ENCODE measurements around the gene KIF23. TPM values are rescaled to one million over a fixed set of nuclear protein-coding genes. Genes with fewer than 3 reads are reported as not detected.

Gene KIF23
- total RNA-seq, 4 donors from 2014 or later: 2.7 to 8.5 (median 6.9) TPM

DNA sequence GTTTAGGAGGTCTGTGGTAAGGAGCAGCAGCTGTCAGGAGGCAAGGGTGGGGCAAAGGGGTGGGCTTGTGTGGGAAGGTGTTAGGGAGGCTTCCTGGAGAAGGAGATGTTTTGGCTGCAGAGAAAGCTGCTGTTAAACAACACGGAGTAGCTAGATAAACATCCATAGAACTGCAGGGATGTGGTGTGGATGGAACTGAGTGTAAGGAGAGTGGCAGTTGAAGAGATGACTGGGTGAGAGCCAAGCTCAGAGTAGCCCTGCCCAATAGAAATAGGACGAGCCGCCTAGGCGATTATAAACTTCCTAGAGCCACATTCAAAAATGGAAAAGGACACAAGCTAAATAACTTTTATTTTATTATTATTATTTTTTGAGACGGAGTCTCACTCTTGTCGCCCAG, 58.4 kb downstream of the KIF23 start:
- no peak for TF ChIP-seq POLR2AphosphoS5 (IDR thresholded peaks at IDR 0.05)
- TF ChIP-seq, protein P1, sequence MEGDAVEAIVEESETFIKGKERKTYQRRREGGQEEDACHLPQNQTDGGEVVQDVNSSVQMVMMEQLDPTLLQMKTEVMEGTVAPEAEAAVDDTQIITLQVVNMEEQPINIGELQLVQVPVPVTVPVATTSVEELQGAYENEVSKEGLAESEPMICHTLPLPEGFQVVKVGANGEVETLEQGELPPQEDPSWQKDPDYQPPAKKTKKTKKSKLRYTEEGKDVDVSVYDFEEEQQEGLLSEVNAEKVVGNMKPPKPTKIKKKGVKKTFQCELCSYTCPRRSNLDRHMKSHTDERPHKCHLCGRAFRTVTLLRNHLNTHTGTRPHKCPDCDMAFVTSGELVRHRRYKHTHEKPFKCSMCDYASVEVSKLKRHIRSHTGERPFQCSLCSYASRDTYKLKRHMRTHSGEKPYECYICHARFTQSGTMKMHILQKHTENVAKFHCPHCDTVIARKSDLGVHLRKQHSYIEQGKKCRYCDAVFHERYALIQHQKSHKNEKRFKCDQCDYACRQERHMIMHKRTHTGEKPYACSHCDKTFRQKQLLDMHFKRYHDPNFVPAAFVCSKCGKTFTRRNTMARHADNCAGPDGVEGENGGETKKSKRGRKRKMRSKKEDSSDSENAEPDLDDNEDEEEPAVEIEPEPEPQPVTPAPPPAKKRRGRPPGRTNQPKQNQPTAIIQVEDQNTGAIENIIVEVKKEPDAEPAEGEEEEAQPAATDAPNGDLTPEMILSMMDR (IDR thresholded peaks at IDR 0.05): no peak
- no peak for TF ChIP-seq POLR2A (IDR thresholded peaks at IDR 0.05)
- TF ChIP-seq EP300 (IDR thresholded peaks at IDR 0.05): no peak
- DNase-seq (ENCODE audit: low spot score in 2 of 2): peak in 1 of 2 donors; percentile 14
- Histone ChIP-seq H3K27me3 (no peaks in the 10 kb centered on the region), H3K27ac (no peak overlapping the region), H3K36me3 (no peaks in the 10 kb centered on the region), H3K4me3 (no peak overlapping the region), H3K9me3 (no peaks in the 10 kb centered on the region), H3K4me1 (peaks cover 11% of the 10 kb centered on the region)
- 82% methylated on average over 6 of the region's 6 CpGs for WGBS

DNA sequence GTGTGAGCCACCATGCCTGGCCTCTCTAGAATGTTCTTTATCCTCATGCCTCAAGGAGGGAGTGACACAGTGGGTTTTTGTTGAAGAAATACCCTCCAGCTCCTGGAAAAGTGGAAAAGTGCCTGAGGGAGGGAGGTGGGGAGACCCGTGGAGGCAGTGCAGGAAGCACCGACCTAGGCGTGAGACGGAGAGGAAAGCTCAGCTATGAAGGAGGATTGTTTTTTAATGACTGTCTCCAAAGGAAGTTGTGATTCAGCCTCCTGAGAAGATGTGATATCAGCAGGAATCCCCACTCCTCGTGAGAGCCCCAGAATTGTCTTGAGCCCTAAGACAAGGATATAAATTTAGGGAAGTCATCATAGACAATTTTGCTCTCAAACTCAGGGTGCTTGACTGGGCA, 60.1 kb downstream of the KIF23 start:
- Histone ChIP-seq H3K9me3 (no peaks in the 10 kb centered on the region), H3K27me3 (no peaks in the 10 kb centered on the region), H3K27ac (no peak overlapping the region), H3K36me3 (no peaks in the 10 kb centered on the region), H3K4me1 (no peaks in the 10 kb centered on the region), H3K4me3 (no peak overlapping the region)
- WGBS: 76% methylated on average over 5 of the region's 5 CpGs
- TF ChIP-seq POLR2AphosphoS5 (IDR thresholded peaks at IDR 0.05): no peak
- no peak for TF ChIP-seq POLR2A (IDR thresholded peaks at IDR 0.05)
- TF ChIP-seq EP300 (IDR thresholded peaks at IDR 0.05): no peak
- TF ChIP-seq, protein P1 (IDR thresholded peaks at IDR 0.05): no peak
- DNase-seq (ENCODE audit: low spot score in 2 of 2): peak in 1 of 2 donors; percentile 14

DNA sequence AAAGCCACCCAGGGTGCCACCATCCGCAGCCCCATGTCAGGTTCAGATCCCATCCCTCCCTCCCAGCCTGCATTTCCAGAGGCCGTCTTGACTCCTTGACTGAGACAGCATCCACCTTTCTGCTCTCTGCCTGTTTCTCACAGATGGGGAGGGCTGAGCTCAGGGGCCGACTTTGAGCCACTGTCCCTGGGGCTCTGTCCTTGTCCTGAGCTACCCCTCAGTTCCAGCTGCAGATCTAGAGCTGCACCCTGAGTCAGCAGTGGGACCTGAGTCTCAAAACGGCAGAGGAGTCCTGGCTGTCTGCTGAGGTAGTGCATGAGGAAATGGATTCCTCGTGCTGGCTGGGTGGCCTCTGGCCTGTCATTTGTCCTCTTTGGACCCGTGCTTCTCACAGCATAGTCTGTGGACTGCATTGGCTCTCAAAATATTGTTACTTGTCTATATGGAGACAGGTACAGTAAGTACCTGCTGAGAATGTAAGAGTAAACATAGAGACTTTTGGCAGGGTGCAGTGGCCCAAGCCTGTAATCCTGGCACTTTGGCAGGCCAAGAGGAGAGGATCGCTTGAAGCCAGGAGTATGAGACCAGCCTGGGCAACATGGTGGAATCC, 60.8 kb downstream of the KIF23 start:
- Histone ChIP-seq H3K36me3 (no peaks in the 10 kb centered on the region), H3K4me1 (no peaks in the 10 kb centered on the region), H3K9me3 (no peaks in the 10 kb centered on the region), H3K27me3 (no peaks in the 10 kb centered on the region), H3K4me3 (no peak overlapping the region), H3K27ac (no peak overlapping the region)
- WGBS: 79% methylated on average over 7 of the region's 7 CpGs
- TF ChIP-seq POLR2AphosphoS5 (IDR thresholded peaks at IDR 0.05) (no peak), POLR2A (IDR thresholded peaks at IDR 0.05) (no peak), EP300 (IDR thresholded peaks at IDR 0.05) (no peak)
- TF ChIP-seq, protein P1 (IDR thresholded peaks at IDR 0.05): no peak
- peak in 1 of 2 donors; percentile 47 for DNase-seq (ENCODE audit: low spot score in 2 of 2)

DNA sequence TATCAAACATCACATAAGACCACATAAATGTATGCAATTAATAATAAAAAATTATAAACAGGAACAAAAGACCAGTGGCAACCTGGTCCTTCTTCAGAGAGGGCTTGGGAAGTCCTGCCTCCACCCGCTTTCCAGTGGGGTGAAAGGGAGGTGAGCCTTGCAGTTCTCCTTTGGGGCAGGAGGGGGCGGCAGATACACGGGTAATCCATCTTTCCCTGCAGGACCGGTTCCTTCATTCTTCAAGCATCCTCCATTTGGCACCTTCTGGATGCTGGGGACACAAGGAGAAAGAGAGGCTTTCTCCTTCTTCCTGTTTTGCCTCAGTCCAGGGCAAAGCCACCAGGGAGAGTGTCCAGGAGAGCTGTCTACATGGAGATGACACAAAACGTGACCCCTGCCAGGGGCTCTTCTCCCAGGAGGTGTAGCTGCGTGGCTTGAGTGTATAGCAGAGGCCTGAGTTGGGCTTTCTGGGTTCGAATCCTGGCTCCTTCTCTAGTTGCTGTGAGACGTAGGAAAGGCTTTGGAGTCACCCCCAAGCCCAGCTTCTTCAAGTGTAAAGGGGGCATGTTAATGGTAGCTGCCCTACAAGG, 61.7 kb downstream of the KIF23 start:
- no peaks in the 10 kb centered on the region for H3K36me3 ChIP-seq
- no peaks in the 10 kb centered on the region for H3K27me3 ChIP-seq
- TF ChIP-seq, protein P1 (IDR thresholded peaks at IDR 0.05): peak; percentile 94 to 95
- no peak for TF ChIP-seq POLR2AphosphoS5 (IDR thresholded peaks at IDR 0.05)
- TF ChIP-seq EP300 (IDR thresholded peaks at IDR 0.05): no peak
- peak; percentile 85 to 88 for DNase-seq (ENCODE audit: low spot score in 2 of 2)
- no peak overlapping the region for H3K27ac ChIP-seq
- no peaks in the 10 kb centered on the region for H3K4me1 ChIP-seq
- no peak overlapping the region for H3K4me3 ChIP-seq
- H3K9me3 ChIP-seq: no peaks in the 10 kb centered on the region
- 37% methylated on average over 8 of the region's 8 CpGs for WGBS

DNA sequence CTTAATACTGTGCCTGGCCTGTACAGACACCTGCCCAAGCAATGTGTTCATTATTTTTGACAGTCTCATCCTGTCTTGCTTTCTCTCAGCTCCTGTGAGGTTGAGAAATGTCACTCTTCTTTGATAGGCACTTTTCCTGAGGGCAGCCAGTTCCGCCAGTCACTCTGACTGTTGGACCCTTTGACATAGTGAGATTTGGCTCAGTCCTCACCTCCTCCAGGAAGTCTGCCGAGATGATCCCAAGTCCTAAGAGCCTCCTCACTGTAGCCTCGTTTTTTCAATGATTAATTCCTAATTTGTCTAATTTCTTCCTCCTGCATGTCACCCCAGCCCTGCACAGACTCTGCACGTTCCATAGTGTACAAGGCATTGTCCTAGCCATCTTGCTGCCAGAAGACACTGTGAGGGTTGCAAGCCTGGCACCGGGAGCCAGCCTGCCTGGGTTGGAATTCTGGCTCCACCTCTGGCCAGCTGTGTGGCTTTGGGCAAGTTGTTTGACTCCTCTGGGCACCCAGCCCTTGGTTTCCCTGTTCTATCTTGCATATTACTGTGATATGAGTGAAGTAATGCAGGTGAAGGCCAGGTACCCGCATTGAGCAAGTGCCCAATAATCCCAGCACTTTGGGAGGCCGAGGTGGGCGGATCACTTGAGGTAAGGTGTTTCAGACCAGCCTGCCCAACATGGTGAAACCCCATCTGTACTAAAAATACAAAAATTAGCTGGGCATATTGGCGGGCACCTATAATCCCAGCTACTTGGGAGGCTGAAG, 62.7 kb downstream of the KIF23 start:
- H3K4me3 ChIP-seq: no peak overlapping the region
- H3K36me3 ChIP-seq: no peaks in the 10 kb centered on the region
- H3K4me1 ChIP-seq: no peaks in the 10 kb centered on the region
- peak; percentile 24 to 37 for DNase-seq (ENCODE audit: low spot score in 2 of 2)
- no peak overlapping the region for H3K27ac ChIP-seq
- TF ChIP-seq POLR2AphosphoS5 (IDR thresholded peaks at IDR 0.05) (no peak), POLR2A (IDR thresholded peaks at IDR 0.05) (no peak), EP300 (IDR thresholded peaks at IDR 0.05) (no peak)
- TF ChIP-seq, protein P1 (IDR thresholded peaks at IDR 0.05): no peak
- no peaks in the 10 kb centered on the region for H3K9me3 ChIP-seq
- WGBS: 69% methylated on average over 9 of the region's 9 CpGs
- no peaks in the 10 kb centered on the region for H3K27me3 ChIP-seq
